Measurements from ENCODE around the gene SSTR5.

Gene SSTR5

DNA sequence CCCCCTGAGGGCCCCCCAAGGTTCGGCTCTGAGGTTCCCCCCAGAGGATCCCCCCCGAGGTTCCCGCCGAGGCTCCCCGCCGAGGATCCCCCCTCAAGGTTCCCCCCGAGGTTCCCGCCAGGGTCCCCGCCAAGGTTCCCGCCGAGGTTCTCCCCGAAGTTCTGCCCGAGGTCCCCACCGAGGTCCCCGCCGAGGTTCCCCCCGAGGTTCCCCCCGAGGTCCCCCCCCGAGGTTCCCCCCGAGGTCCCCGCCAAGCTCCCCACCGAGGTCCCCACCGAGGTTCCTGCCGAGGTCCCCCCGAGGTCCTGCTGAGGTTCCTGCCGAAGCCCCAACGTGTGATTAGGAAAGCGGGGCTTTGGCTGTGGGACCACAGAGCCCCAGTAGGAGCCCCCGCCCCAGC, 32.2 kb upstream of the SSTR5 start:
- DNase-seq = no peak

- no peak for DNase-seq
Measured at GRCh38 chr16:1042049-1042744, 30.4 kb upstream of the SSTR5 start.

- DNase-seq = peak; percentile 14
Measured at GRCh38 chr16:1042866-1043265, 29.7 kb upstream of the SSTR5 start.

DNA sequence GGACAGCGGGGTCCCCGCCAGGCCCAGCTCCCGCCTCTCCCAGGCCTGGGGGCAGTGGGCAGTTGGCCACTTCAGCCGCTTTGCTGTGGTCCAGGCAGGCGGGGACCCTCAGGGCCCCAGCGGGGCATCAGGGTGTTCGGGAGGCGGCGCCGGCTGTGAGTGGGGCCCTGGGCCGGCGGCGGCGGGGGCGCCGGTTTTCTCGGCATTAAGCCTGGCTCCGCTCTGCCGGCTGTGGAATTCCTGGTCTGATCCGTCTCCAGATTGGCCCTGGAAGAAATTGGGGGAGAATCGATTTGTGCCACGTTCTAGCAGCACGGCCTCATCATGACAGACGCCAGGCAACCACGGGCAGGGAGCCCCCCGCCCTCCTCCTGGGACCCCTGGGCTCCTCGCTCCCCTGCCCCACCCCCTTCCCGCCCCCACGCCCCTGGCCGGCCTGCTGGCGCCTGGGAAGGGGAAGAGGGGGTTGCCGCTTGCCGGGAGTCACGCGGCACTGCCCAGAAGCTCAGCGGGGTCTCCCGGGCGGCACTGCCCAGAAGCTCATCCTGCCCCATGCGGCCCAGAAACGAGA, 28.6 kb upstream of the SSTR5 start:
- no peak for DNase-seq

GRCh38 chr16:1044460-1045309, 27.9 kb upstream of the SSTR5 start:
- DNase-seq = no peak

- no peak for DNase-seq
Measured at GRCh38 chr16:1045310-1045992, 27.1 kb upstream of the SSTR5 start.

- DNase-seq = no peak
Measured at GRCh38 chr16:1045993-1046911, 26.3 kb upstream of the SSTR5 start.

DNA sequence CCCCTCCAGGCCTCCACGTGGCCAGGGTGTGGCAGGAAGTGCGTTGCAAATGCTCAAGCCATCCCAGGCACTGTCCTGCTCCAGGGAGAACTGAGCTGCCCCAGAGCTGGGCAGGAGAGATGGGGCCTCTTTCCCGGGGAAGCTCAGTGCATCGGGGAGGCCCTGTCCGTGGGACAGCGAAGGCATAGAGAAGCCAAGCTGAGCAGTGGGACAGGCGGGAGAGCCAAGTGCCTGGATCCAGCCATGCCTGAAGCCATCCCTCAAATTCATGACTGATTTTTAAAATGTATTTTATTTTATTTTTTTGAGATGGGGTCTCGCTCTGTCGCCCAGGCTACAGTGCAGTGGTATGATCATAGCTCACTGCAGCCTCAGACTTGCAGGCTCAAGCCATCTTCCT, 25.4 kb upstream of the SSTR5 start:
- no peak for DNase-seq

DNA sequence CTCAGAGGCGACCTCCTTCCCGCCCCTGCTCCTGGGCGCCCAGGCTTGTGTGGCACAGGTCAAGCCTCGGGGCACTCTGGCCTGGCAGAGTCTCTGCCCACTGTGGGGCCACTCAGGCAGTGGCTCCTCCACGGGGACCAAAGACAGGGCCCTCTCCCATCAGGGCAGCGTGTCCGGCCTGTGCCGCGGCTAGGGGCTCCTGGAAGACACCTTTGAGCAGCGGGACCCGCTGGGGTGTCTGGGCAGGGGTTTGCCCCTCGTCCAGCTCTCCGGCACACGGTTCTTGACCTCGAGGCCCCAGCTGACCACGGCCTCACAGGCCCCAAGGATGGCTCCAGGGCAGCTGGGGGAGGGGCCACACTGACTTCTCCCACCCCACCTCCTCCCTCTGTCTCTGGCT, 24.7 kb upstream of the SSTR5 start:
- DNase-seq = no peak

DNA sequence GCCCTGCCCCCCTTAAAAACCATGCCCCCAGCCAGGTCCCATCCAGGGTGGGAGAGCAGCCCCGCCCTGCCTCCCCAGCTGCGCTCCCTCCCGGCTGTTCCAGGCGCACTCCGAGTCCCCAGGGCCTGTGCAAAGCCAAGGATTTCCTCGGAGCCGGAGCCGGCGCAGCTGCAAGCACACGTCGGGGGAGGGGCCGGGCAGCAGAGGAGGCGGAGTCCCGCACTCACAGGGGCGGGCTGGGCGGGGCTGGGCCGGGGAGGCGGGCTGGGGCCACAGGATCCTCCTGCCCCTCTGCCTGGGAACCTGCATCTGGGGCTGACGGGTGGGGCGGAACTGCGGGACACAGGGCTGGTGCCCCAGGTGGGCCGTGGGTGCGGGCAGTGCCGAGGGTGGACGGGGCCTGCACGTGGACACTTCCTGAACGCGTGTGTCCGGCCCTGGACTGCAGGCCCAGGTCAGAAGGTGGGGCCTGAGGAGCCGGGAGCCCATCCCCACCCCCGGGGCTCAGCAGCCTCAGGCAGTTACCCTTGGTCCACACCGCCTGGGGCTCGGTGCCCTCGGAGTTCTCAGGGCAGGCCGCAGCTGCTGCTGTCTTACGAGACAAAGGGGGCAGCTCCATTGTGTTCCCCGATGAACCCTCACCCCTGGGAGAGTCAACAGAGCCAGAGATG, 24.0 kb upstream of the SSTR5 start:
- DNase-seq = peak; percentile 22

- DNase-seq = no peak
Measured at GRCh38 chr16:1049113-1049975, 23.2 kb upstream of the SSTR5 start.

DNA sequence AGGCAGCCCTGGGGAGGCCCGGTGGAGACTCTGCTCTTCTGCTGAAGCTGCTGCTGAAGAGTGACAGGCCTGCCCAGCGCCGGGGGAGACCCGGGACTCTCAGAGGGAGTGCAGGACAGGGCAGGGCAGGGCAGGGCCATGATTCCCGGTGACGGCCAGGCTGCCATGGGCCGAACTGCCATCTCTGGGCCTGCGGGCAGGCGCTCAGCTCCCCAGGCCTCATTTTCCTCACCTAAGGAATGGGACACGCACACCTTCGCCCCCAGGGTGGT, 22.6 kb upstream of the SSTR5 start:
- no peak for DNase-seq

- no peak for DNase-seq
Measured at GRCh38 chr16:1050516-1050915, 22.0 kb upstream of the SSTR5 start.

- DNase-seq = no peak
Measured at GRCh38 chr16:1050921-1051320, 21.6 kb upstream of the SSTR5 start.

DNA sequence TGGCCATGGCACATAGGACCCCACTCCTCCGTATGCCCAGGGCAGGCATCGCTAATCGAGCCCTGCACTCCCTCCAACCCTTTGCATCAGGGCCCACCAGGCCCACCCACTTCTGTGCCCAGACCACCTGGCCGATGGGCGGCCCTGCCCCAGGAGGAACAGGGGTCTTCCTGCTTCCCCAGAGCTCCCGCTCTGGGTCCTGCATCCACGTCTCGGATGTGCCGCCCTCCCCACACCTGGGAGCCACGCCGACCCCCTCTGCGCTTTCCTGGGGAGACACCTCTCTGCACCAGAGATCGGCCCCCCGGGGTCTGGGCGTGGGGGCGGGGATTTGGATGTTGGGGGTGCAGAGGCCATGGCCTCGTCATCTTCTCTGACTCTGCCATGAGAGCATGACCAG, 21.1 kb upstream of the SSTR5 start:
- DNase-seq = no peak

GRCh38 chr16:1052721-1053120, 19.8 kb upstream of the SSTR5 start:
- DNase-seq = no peak

- no peak for DNase-seq
Measured at GRCh38 chr16:1053121-1053521, 19.4 kb upstream of the SSTR5 start.

DNA sequence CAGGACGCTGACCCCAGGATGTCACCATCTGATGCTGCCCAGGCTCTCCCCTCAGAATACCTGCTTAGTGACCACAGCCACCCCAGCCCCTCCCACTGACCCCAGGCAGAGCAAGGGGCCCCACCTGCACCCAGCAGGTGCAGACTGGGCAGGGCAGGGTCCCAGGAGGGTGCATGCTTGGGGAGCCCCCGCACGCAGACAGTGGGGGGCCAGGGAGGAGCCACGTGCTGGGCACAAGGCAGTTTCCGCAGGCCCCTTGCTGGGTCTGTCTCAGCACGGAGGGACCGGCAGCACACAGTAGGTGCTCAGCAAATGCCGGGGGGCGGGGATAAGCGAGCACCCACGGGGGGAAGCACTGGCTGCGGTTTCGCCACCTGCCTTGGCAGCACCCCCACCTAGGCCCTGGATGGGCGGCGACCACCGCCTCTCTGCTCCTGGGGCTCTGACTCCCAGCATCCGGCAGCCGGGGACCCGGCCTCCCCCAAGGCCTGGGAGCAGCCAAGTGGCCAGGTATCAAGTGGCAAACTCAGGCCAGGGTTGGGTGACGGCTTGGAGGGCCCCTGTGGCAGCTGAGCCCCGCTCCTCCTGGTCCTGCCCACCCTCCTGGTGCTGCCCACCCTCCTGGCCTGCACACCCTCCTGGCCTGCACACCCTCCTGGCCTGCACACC, 18.7 kb upstream of the SSTR5 start:
- DNase-seq = no peak

DNA sequence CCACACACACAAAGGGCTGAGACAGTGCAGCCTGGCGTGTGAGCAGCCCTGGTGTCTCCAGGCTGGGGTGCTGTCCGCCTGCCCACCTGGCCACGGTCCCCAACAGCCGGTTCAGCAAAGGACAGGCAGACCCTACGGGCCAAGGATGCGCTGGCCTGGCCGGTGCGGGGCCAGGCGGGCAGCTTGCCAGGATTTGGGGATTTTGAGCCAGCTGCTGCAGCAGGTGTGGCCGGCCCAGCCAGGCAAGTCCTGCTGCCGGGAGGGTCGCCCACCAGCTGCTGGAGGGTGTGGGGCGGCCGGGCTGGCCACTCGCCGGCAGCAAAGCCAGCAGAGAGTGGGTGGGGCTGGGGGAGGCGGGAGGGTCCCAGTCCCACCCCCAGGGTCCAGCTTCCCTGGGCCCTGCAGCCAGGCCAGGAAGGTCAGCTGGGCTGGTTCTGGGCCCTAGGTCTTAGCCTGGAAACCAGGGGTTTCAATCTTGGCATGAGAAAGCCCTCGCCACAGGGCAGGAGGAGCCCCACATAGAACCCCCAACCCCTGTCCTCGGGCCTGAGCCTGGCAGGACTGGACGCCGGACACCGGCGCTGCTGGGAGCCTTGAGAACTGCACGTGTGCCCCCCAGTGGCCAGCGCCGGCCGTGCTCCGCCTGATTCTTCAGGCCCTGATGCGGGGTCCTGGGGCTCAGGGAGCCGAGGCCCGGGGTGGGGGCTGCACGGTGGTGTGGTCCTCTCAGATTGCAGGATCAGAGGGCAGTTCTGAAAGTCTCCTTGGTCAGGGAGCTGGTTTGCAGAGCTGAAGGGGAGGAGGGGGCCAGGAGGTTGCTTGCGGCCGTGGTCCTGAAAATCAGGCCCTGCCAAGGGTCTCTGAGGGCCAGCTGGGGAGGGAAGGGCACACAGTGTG, 17.6 kb upstream of the SSTR5 start:
- DNase-seq = peak; percentile 32

GRCh38 chr16:1055557-1055924, 17.0 kb upstream of the SSTR5 start:
- no peak for DNase-seq

Measured in activated CD4-positive, alpha-beta T cell treated with anti-CD3 and anti-CD28 coated beads, Interleukin-10, Interleukin-2, amounts not matched to agents 100 ng/mL and 50 ng/mL, durations not matched to agents 16 hours and 8 hours (primary cell).